NCI-H1930 (cell line): ENCODE data around the gene GRIP1.
A peak's percentile ranks its signal among the peaks of the same experiment; 100 is the strongest.

Experiments used
- DNase-seq, 2 experiments: peaks; one replicate each; lab custom pipeline; 2025; lab: John Stamatoyannopoulos, UW

Gene GRIP1

DNA sequence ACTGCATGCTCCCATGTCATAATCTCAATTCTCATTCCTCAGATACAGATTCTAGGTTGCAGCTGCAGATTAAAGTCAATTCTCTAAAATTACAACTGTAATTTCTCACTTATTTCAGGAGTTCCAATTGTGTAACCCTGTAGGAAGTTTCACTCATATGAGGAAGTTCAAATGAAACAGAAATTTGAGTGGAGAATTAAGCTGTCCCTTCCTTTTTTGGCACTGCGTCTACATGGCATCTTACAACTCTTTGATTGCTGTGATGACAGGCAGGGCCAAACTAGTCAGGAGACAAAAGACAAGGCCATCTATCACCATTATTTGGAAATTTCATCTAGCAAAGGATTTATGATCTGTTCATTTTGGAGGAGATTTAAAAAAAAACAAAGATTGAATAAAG lies 13.3 kb upstream of the GRIP1 start:
- no peak for DNase-seq

DNA sequence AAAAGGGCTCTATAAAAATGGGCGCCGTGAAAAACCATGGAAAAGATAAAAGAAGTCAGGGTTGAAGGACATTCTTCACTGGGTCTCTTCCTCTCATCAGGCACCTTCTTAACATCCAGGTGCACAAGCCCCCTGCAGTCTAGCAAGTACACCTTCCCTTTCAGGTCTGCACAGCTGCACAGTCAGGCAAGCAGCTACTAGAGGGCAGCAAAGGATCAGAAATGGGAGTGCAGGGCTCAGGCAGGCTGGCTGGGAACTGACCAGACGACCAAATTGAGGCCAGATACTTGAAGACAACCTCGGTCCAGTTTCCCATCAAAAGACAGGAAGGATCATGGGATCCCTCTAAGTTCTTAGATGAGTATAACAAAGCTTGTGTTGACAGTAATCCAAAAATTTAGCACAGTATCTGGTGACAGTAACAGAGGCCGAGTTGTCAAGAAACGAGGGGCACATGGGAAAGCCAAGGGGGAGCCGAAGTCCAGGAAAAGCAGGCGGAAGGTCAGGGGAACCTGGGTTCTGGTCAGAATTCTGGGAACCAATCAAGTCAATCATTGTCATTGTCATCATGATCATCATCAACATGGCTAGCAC lies 10.1 kb upstream of the GRIP1 start:
- DNase-seq, result peak; percentile 62 to 72

DNA sequence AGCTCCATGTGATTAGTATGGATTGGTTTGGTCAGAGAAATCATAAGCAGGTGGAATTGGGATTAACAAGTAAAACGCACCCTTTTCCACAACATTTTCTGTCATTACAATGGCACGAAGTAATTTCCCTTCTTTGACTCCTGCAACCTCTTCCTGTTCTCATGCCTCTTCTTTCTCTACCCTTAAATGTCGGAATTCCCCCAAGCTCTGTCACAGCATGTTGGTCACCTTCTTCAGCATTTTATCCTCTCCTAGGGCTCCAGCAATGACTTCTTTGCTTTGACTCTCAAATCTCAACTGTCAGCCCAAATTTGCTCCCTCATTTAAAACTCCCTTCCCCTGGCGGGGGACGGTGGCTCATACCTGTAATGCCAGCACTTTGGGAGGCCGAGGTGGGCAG lies 5.3 kb upstream of the GRIP1 start:
- DNase-seq, result no peak

DNA sequence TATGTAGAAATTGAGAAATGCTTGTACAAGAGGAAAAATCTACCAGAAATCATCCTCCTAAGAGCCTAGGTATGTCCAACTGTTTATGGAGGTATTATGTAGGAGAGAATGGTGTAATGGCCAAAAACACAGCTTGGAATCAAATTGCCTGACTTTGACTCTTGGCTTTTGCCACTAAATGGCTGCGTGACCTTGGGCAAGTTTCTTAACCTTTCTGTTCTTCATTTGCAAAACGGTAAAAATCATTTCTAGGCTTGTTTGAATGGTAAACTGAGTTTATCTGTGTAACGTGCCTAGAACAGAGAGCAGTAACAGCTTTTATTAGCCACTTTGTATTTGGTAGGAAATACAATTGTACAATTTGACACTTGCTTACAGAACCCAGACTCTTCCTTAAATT lies 4.9 kb upstream of the GRIP1 start:
- no peak for DNase-seq

DNA sequence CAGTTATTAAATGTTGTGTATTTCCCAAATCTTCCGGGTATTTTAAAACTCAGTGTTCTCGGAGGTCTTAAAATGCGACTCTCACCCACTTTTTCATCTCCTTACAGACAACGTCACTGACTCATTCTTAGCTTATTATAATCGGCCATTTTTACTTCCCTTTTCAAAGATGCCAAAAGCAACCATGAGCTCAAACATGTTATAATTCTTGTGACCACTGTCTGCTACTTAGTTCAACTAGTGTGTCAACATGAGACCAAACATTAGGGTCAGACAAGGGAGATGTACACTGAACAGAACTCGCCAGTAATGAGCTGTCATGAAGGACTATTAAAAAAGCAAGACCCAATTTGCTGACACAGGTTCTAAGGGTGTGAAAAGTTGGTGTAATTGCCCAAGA lies 4.2 kb upstream of the GRIP1 start:
- no peak for DNase-seq

DNA sequence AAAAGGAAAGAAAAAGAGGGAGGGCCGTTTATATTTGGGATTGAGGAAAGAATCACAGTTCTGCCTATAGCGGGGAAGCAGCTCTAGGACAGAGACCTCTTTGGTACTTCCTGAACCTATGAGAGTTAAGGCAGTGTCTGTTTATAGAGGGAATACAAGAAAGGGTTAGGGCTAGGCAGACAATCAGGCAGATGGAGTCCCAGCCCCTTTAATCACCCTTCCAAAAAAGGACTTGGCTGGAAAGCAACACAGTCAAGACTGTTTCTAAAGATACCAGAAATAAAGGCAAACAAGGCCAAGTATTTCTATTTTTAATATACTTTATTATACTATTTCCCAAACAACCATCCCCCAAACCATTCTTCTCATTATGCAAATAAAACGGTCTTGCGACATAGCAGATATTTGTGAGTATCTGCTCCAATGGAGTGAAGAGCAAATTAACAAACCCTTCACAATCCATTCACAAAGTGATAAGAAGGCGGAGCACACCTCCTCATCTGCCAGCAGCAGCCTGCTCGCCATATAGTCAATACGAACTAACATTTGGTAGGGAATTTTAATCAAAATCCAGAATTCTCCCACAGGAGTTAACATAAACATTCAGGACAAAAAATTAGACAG lies 697 bp upstream of the GRIP1 start:
- DNase-seq, result no peak

DNA sequence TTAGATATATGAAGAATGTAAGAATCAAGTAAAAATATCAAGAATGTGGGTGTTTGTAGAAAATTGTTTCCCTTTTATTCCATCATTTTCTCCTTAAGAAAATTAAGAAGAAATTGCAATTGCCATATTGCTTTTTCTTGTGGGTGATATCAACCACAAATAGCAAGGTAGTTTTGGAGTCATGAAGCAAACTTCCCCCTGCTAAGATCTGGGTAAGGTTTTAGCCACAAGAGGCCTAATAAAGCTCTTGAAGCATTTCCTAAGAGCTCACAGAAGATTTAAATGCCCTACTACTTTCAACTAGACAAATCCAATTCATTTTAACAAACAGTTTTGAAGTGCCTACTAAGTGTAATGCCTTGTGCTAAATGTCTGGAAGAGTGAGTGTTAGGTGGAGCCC lies 2.6 kb downstream of the GRIP1 start:
- DNase-seq, result no peak

DNA sequence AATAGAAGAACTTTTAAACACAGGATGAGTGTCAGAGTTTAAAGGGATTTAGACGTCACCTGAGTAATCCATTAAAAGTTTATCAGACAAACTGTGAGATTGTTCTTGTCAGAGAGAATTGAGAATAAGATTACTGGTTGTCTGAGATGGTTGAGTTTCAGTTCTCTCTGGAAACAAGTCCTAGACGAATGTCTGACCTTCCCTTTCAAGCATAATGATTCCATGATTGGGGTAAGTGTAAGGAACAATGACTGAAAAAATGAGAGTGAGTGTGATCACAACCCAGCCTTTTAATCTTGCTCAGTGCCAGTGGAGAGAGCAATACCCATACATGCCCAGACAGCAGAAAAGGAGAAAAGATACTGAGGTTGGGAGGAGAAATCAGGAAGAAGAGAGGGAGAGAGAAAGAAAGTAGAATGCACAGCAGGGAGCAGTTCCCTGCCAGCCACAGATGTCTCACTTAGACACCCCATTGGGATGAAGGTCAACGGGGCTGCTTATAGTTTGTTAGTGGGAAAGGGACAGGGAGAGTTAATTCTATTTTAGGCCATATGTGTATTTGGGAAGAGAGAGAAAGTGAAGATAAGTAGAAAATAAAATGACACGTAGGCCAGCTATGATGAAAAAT lies 4.3 kb downstream of the GRIP1 start:
- no peak for DNase-seq

DNA sequence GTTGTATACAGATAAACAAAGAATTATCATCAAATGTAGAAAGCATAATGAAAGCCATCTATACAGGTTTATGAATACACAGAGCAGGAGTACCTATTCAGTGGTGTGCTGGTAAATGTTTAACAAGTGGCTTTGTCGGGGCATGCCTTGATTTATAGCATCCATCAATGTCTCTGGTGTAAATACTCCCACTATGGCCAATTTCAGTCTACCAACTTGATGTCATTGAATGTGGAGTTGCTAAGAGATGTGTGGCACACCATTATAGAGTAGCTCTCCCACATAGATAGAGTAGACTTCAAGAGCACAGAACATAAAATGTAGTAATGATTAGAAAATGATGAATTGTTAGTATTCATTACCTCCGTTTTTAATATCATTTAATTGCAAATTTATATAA lies 9.3 kb downstream of the GRIP1 start:
- DNase-seq, result peak in 1 of 2 experiments; percentile 19

DNA sequence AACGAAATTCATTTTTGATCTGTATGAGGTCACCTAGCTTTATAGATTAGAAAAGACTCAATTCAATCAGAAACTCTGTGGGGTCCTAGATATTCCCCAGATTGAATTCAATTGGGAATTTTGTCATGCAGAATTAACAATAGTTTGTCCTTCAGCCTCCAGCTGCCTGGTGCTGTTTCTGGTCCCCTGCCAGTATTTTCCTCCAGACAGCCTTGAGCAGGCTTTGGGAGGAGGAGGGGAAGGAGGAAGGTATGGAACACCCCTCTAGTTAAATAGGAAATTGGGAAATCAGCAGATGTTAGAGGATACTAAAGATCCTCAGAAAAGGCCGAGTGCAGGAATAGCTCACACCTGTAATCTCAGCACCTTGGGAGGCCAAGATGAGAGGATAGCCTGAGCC lies 10.6 kb downstream of the GRIP1 start:
- DNase-seq, result no peak

DNA sequence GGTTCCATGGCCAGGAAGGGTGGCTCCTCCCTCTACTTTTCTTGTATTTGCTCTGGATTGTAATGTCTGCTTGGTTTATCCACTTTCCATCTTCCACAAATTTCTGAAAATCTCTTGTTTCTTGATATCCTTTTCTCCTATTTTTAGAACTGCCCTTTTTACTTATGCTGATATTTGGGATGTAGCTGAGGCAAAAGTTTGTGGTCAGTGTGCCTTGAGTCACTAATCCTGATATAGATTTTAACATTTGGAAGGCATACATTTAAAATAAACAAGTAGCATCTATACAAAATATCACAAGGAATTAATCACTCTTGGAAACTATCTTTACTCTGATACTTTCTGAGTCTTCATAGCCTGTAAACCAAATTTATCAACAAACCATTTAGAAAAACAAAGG lies 11.0 kb downstream of the GRIP1 start:
- DNase-seq, result no peak

DNA sequence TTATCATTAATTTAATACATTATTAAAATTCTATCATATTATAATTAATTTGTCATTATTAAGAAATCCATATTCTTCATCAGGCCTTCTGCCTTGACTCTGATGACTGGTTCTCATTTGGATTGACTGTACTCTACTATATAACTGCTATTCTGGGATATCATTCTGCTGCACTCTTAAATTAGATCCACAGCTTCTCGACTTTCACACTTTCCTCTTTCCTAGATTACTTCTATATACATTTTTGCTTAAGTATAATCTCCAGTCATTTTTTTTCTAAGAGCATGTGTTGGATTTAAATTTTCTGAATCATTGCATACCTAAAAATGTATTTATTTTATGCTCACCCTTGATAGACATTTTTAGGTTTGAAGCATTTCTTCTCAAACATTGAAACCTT lies 12.4 kb downstream of the GRIP1 start:
- no peak for DNase-seq

DNA sequence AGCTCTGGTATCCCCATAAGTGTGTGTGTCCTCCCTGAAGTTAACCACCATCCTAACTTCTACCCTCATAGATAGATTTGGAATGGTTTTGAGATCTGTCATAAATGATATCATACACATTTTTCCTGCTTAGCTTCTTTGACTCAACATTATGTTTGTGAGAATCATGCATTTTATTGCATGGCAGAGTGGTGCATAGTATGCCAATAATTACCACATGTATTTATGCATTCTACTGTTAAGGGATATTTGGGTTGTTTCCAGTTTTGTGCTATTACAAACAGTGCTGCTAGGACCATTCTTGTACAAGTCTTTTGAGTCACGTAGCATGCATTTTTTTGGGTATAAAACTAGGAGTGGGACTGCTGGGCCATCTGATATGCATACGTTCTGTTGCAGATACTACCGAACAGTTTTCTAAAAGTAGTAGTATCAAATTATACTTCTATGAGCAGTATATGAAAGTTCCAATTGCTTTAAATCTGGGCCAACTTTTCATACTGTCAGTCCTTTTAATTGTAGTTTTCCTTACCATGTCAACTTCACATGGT lies 13.4 kb downstream of the GRIP1 start:
- no peak for DNase-seq

DNA sequence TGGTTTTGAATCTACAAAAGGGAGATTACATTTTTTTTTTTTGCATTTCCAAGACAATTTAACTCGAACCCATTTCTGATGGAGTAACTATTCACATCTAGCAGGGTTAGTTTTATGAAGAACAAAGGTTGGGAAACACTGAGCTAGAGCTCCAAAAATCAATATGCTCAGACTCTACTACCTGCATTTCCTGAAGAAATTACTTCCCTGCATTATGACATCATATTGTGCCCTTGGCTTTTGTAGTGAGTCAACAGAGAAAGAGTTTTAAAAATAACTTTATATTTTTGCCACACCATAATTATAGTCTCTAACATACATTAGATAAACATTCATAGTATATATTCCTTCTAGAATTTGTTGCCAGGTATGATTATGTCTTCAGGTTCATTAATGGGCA lies 14.8 kb downstream of the GRIP1 start:
- no peak for DNase-seq

DNA sequence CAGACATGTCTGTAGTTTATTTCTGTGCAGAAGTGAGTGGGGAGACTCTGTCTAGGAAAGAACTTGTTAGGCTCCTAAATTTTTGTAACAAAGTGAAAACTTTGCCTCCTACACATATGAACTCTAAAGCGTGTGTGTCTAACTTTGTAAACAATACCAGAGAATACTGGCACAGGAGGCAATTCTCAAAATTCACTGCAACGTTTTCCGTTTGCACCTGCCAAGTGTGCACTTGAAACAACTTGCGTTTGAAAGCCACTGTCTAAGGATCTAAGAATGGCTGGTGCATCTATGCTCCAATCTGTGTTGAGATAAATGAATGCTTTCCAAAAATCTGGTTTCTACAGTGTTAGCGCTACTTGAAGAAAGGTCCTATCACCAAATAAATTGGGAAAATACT lies 15.3 kb downstream of the GRIP1 start:
- DNase-seq, result no peak

DNA sequence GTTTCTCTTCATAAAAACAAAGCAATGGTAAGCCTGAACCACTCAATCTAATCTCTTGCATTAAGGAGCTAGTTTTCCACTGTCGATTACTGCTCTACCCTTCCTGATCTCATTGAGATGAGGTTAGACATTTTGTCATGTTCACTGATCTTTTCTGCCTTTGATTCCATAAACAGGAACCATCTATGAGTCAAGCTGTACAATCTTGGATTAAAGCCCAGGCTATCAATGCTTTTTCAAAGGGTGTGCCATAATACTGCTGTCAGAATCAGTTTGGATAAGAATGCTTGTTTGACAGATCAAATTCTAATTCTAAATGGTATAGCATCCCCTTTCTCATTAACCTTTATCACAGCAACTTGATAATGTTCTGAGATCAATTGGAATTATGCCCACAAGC lies 16.1 kb downstream of the GRIP1 start:
- no peak for DNase-seq

DNA sequence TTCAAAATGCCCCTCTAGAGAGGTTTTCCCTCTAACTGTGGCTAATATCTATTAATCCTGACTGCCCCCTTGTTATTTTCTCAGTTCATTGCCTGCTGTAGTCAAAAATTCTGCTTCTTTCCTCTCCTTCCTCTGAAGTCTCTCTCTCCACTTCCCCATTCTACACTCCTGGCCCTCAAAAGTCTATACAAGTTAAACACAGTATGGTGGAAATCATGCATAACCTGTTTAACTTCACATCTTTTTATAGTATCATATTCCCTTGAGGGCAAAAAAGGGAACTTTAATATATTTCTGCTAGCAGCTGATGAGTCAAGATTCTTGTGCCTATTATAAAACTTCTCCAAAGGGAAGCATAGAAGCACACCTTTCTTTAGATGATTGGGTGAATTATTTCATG lies 16.7 kb downstream of the GRIP1 start:
- no peak for DNase-seq

DNA sequence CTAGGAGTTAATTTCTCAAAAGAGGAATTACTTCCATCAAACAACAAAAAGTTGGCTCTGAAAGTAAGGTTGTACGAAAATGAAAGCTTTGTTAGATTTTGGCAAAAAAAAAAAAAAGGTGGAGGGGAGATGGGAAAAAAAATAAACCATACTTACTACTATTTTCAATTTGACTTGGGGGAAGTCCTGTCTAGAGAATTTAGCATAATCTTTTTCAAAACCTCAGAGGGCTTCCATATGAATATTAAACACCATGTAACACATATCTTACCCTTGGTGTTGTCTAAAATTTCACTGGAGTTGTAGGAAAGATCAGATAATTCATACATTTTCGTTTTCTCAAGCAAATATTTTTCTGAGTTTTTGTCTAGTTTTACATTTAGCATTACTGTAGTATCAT lies 17.5 kb downstream of the GRIP1 start:
- DNase-seq, result no peak

DNA sequence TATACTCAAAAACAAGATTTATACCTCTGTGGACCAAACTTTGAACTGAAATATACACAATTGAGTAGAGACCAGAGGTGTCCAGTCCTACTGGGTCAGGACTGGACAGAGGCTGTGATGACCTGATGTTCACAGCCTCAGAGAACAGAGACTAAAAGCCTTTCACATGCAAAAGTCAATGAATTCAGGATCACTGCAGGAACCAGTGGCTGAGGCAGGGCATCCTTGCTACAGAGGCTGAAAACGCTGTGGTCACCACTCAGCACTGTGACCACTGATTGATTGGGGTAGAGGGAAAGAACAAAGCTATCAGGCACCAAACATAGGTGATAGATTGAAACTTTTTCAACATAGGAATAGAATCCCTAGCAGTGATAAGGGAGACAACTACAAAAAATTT lies 25.1 kb downstream of the GRIP1 start:
- DNase-seq, result no peak

DNA sequence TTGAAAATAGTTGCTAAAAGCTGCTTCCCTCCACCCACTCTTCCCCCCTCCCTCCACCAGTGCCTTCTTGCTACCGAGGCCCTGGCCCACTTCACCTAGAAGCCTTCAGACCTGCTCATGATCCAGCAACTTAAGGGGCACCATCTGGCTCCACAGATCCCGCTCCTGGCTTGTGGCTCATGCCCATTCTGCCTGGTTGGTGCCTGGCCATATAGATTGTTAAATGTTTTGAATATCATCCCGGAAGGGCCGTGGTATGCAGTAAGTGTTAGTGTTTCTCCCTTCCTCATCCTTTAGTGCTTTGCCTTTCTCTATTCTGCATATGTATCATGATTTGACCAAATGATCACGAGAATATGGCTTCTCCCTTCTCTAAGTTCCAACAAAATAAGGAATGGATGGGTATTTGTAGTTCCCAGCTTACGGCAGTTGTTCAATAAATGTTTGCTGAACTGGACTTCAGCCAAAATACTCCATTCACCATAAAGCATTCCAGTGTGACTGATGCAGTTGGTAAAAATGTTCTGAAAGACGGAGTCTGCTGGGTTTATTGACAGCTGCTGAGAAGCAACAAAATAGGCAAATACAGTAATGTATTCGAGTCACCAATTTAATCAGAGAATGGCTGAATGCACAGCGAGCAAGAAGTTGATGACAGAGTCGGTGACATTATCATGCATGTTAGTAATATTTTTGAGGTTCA lies 30.7 kb downstream of the GRIP1 start:
- DNase-seq, result no peak

DNA sequence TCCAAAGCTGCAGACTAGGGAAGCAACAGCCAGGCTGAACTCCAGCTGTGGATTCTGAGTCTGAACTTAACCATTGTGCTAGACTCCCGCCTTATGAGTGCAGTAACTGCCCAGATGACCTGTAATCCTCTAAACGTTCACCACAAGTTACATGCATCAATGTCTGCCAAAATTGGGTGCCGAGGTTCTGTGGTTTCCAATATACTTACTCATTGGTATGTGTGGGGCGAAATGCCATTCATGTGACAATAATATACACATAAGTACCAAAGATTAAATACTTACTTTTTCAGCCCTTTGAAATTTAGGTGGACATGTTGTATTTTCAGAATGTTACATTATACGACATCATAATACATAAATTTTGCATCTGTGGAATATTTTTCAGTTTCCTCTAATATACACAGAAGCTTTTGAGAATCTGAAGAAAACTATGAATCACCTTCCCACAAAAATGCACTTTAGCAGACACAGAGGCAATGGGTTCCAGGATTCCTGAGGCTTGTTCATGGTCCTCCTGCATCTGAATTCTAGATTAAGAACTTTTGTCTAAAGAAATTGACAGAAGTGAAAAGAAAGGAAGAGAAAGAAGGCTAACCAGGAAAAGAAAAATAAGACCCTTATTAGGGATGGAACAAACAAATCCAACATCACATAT lies 31.7 kb downstream of the GRIP1 start:
- no peak for DNase-seq

DNA sequence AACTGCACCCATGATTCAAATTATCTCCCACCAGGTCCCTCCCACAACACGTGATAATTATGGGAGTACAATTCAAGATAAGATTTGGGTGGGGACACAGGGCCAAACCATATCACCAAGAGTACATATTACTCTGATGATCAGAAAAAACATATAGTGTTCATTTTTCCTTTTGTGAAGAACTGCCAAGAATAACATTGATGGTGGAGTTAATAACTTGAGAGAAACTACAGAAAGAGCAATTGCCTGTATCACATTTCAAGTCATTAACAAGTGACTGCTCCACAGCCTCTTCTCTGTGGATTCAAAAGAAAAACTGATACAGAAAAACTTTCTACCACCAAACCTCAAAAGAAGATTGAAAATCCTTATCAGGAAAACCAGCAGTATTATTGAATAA lies 34.7 kb downstream of the GRIP1 start:
- DNase-seq, result no peak
